ENCODE data around the gene CACNA2D2. TPM values are rescaled to one million over a fixed set of nuclear protein-coding genes. Genes with fewer than 3 reads are reported as not detected.
A peak's percentile ranks its signal among the peaks of the same experiment; 100 is the strongest.

CACNA2D2 gene
- polyA plus RNA-seq, 1 of the 3 experiments (the other 2 are of a cell fraction): 1.1 TPM

DNA sequence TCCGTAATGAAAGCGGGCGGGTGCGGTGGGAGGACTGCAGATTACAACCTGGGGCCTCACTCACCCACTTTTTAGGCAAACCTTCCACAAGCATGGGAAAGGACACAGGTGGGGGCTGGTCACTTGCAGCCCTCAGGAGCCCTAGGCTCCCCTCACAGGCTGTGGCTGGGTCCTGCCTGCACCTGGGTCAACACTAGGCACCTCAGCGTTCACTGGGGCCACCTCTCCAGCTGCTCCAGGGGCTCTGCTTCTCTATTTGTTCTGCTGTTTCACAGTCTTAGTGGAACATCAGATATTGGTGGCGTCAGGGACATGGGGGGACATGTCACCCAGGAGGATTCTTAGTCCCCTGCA is 114.0 kb downstream of the CACNA2D2 start (continued):
- TF ChIP-seq RCOR1 (IDR thresholded peaks at IDR 0.05; ENCODE audit: low read length) (no peak), TEAD4 (IDR thresholded peaks at IDR 0.05; ENCODE audit: borderline replicate concordance, insufficient read depth) (no peak), RAD21 (IDR thresholded peaks at IDR 0.05; ENCODE audit: low read length) (no peak), NFIC (IDR thresholded peaks at IDR 0.05; ENCODE audit: borderline replicate concordance) (no peak), TCF12 (IDR thresholded peaks at IDR 0.05) (no peak), POLR2AphosphoS5 (IDR thresholded peaks at IDR 0.05; ENCODE audit: low read depth, low read length) (no peak), SMC3 (IDR thresholded peaks at IDR 0.05; ENCODE audit: low read depth, low read length) (no peak)

DNA sequence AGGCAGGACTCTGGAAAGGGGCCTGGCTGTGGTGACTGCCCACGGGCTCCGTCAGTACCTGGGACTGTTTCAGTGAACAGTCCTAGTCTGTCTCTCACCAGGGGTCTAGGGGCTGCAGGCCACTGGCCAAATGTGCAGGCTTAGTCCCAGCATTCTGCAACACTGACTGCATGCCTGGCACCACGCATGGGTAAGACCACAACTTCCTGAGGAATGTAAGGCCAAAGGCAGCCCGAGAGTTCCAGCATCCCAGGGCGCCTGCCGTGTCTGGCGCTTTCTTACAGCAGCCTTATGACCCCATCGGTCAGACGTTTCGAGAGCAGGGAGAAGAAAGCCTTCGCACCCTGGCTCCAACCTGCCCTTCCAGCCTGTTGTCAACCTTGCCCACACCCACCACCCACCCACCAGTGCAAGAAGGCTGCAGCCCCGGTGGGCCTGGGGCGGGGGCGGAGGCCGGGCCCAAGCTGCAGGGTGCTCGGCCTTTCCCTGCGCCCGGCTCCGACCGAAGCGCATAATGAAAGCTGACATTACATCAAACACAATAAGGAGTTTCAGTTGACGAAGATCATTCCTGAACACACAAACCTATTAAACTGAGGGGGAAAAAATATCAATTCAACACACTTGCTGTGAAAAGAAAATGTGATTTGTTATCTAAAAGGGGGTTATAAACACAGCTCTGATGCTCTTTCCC is 114.6 kb downstream of the CACNA2D2 start:
- Histone ChIP-seq H3K27ac (ENCODE audit: low read depth in 2 of 2, low read length in 1 of 2) (peak overlapping the region in 1 of 2 experiments; percentile 100; a peak in 2 of 4 replicates), H4K20me1 (ENCODE audit: insufficient read depth) (no peaks in the 10 kb centered on the region), H3K36me3 (replicated peaks in 1 of 2; ENCODE audit: control insufficient read depth in 1 of 2, insufficient read depth in 2 of 2, low read length in 1 of 2) (no peaks in the 10 kb centered on the region), H3K4me1 (ENCODE audit: control insufficient read depth in 1 of 2, insufficient read depth in 2 of 2, low read depth in 1 of 2, low read length in 1 of 2) (peaks cover 0 to 99% of the 10 kb centered on the region in 2 experiments; a peak in 2 of 4 replicates), H3K9me3 (no peaks in the 10 kb centered on the region), H3K4me3 (ENCODE audit: low read depth in 2 of 2, low read length in 1 of 2) (no peak overlapping the region), H3K4me2 (no peak overlapping the region), H3K9me2 (no peaks in the 10 kb centered on the region), H3F3A (replicated peaks; ENCODE audit: insufficient read depth) (no peaks in the 10 kb centered on the region), H3K9ac (no peak overlapping the region), H3K27me3 (ENCODE audit: insufficient read depth) (no peaks in the 10 kb centered on the region), H3K79me2 (ENCODE audit: insufficient read depth) (no peaks in the 10 kb centered on the region), H2AFZ (ENCODE audit: low read depth) (no peak overlapping the region)
- no peak for TF ChIP-seq POLR2AphosphoS5 (IDR thresholded peaks at IDR 0.05; ENCODE audit: low read depth, low read length)
- no peak for TF ChIP-seq NRF1 (IDR thresholded peaks at IDR 0.05; ENCODE audit: low read depth, low read length)
- TF ChIP-seq TCF12 (IDR thresholded peaks at IDR 0.05): no peak
- TF ChIP-seq, protein P1, sequence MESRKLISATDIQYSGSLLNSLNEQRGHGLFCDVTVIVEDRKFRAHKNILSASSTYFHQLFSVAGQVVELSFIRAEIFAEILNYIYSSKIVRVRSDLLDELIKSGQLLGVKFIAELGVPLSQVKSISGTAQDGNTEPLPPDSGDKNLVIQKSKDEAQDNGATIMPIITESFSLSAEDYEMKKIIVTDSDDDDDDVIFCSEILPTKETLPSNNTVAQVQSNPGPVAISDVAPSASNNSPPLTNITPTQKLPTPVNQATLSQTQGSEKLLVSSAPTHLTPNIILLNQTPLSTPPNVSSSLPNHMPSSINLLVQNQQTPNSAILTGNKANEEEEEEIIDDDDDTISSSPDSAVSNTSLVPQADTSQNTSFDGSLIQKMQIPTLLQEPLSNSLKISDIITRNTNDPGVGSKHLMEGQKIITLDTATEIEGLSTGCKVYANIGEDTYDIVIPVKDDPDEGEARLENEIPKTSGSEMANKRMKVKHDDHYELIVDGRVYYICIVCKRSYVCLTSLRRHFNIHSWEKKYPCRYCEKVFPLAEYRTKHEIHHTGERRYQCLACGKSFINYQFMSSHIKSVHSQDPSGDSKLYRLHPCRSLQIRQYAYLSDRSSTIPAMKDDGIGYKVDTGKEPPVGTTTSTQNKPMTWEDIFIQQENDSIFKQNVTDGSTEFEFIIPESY (IDR thresholded peaks at IDR 0.05; ENCODE audit: borderline replicate concordance, low read depth): no peak
- no peak for TF ChIP-seq NFIC (IDR thresholded peaks at IDR 0.05; ENCODE audit: borderline replicate concordance)
- TF ChIP-seq RFX5 (IDR thresholded peaks at IDR 0.05; ENCODE audit: low read length): no peak
- no peak for TF ChIP-seq PBX3 (IDR thresholded peaks at IDR 0.05)
- no peak for TF ChIP-seq FOSL2 (IDR thresholded peaks at IDR 0.05; ENCODE audit: borderline replicate concordance, low read depth)
- no peak for TF ChIP-seq FOXM1 (IDR thresholded peaks at IDR 0.05; ENCODE audit: low read depth)
- TF ChIP-seq GATA2 (CRISPR knock-in tag; IDR thresholded peaks at IDR 0.05): no peak
- 67% methylated on average over 17 of the region's 22 CpGs for WGBS (ENCODE audit: low lambda C conversion rate)
- no peak for DNase-seq
- ChIA-PET POLR2A (interaction anchor here (1.2 to 4.8 kb wide), 3 partner anchors 8 to 42 kb away, joined by 4 to 27 read pairs (median 25); no protein-coding TSS in a partner anchor), CTCF (interaction anchor here (0.6 to 11.5 kb wide), 21 partner anchors 9 to 1169 kb away, joined by 3 to 128 read pairs (median 9); partner anchors contain the start of genes CYB561D2, HEMK1, NPRL2 and TMEM115)

Data from SK-N-SH (cell line).